ENCODE measurements around the gene MAML3.

DNA sequence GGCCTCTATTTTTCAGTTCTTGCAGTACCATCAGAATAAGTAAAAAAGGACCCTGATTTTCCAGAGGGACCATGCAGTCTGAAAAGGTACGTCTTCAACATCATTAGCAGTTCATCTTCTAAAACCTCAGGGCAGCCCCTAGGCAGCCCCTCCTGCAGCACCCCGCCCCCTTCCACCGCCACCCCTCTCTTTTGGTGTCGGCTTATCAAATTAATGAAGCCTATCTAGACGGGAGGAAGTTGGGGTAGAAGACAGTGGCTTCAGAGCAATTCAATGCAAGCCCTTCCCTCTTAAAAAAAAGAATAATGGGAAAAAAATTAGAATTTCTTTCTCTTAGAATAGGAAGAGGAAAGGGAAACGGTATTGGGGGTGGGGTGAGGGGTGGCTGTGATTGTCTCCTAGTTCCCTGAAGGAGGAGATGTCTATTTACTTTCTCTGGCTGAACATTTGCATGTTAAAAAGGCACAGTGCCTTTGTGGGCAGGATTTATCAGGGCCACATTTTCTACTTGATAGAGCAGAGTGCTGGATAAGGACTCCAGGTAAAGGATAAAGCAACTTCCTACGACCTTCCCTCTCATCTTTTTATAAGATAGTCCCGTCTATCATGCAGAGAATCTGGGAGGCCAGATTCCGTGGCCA lies 329.0 kb downstream of the MAML3 start:
- no peak for TF ChIP-seq POLR2A (IDR thresholded peaks at IDR 0.05; ENCODE audit: low read length)
- no peak for TF ChIP-seq GATA1 (IDR thresholded peaks at IDR 0.05; ENCODE audit: low read depth, low read length)
